Smooth muscle cell (in vitro differentiated cells): ENCODE data around the gene DLG2. TPM values are rescaled to one million over a fixed set of nuclear protein-coding genes. Genes with fewer than 3 reads are reported as not detected.

Experiments used
- DNase-seq: peaks from one replicate; lab custom pipeline; 2025; ENCODE audit not compliant: unreplicated experiment; lab: John Stamatoyannopoulos, UW
- H2AFZ ChIP-seq: fragments of 200-600 bp; sonication (generic); 2 replicates; pipeline ENCODE4 v1.6.0; 2016; ENCODE audit warnings: antibody characterized with exemption, low read depth, mild to moderate bottlenecking
- H3F3A ChIP-seq: fragments of 200-600 bp; sonication (generic); 2 replicates; pipeline ENCODE4 v1.6.0; 2017; ENCODE audit warnings: antibody characterized with exemption, low read depth
- H3K27ac ChIP-seq: fragments of 200-600 bp; sonication (generic); 2 replicates; pipeline ENCODE4 v1.5.1; 2016; ENCODE audit warnings: low read depth, mild to moderate bottlenecking
- H3K27me3 ChIP-seq: fragments of 200-600 bp; sonication (generic); 2 replicates; pipeline ENCODE4 v1.6.1; 2016; ENCODE audit warnings: low read depth, mild to moderate bottlenecking
- H3K36me3 ChIP-seq: fragments of 200-600 bp; sonication (generic); 2 replicates; pipeline ENCODE4 v1.5.1; 2016; ENCODE audit warnings: low read depth
- H3K4me1 ChIP-seq: fragments of 200-600 bp; sonication (generic); 2 replicates; pipeline ENCODE4 v1.5.1; 2016; ENCODE audit warnings: low read depth
- H3K4me2 ChIP-seq: fragments of 200-600 bp; sonication (generic); 2 replicates; pipeline ENCODE4 v1.6.0; 2016; ENCODE audit warnings: mild to moderate bottlenecking
- H3K4me3 ChIP-seq: fragments of 200-600 bp; sonication (generic); 2 replicates; pipeline ENCODE4 v1.5.1; 2016; ENCODE audit warnings: mild to moderate bottlenecking
- H3K79me2 ChIP-seq: fragments of 200-600 bp; sonication (generic); 2 replicates; pipeline ENCODE4 v1.6.0; 2016; ENCODE audit warnings: low read depth, mild to moderate bottlenecking
- H3K9ac ChIP-seq: fragments of 200-600 bp; sonication (generic); 2 replicates; pipeline ENCODE4 v1.6.0; 2016; ENCODE audit warnings: low read depth
- H3K9me3 ChIP-seq: fragments of 200-600 bp; sonication (generic); replicated peaks from 2 replicates; pipeline ENCODE4 v1.5.1; 2016; ENCODE audit warnings: low read depth
- H4K20me1 ChIP-seq: fragments of 200-600 bp; sonication (generic); 2 replicates; pipeline ENCODE4 v1.6.0; 2016; ENCODE audit warnings: low read depth
- WGBS: methylation state at CpG from one replicate; pipeline ENCODE4 v1.1.7; 2016; ENCODE audit warnings: low lambda C conversion rate; 5-methylcytosine and 5-hydroxymethylcytosine counted together
- polyA plus RNA-seq: library from polyadenylated mRNA; unstranded; fragments of >200 nt; fragmentation: Nextera tagmentation; extraction: Ambion mirVana; gene quantifications from 2 replicates; pipeline ENCODE4 v1.2.1, GENCODE V29; 2016
- total RNA-seq: library from RNA; depleted of rRNA; stranded (reverse); fragments of >200 nt; gene quantifications from 2 replicates; pipeline ENCODE4 v1.2.3, GENCODE V29; 2014
- TF ChIP-seq, protein P1 (sequence below): fragments of 200-600 bp; sonication (generic); IDR thresholded peaks from 2 replicates; pipeline ENCODE4 v1.5.1; 2017; ENCODE audit warnings: borderline replicate concordance, mild to moderate bottlenecking, antibody characterized with exemption; ENCODE audit not compliant: insufficient read depth, poor library complexity, severe bottlenecking

DLG2 gene
- total and polyA plus RNA-seq, 2 experiments from 2014 or later: 0.74 to 1.1 TPM

DNA sequence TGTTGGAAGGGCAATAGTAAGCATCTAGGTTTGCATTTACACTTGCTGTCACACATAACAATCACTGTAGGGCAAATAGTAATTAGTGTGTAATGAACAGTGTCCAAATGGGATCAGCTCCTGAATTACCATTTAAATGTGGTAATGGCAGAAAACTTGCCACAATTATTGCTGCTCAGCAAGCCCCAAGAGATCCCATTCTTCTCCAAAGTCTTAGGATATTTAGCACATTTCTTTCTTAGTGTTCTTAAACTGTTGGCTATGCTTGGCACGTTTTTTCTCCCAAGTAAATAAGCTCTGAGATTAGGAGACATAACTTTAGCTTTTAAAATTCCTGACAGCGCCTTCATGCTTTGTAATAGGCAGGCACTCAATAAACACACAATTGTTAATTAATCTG is 1037.0 kb downstream of the DLG2 start:
- no peaks in the 10 kb centered on the region for H3F3A ChIP-seq
- no peak overlapping the region for H2AFZ ChIP-seq
- H3K4me3 ChIP-seq: no peak overlapping the region
- H4K20me1 ChIP-seq: no peaks in the 10 kb centered on the region
- no peak overlapping the region for H3K9ac ChIP-seq
- H3K4me2 ChIP-seq: no peak overlapping the region
- no peaks in the 10 kb centered on the region for H3K9me3 ChIP-seq
- H3K79me2 ChIP-seq: no peaks in the 10 kb centered on the region
- no peaks in the 10 kb centered on the region for H3K27me3 ChIP-seq
- no peak for DNase-seq
- no peak overlapping the region for H3K27ac ChIP-seq
- TF ChIP-seq, protein P1, sequence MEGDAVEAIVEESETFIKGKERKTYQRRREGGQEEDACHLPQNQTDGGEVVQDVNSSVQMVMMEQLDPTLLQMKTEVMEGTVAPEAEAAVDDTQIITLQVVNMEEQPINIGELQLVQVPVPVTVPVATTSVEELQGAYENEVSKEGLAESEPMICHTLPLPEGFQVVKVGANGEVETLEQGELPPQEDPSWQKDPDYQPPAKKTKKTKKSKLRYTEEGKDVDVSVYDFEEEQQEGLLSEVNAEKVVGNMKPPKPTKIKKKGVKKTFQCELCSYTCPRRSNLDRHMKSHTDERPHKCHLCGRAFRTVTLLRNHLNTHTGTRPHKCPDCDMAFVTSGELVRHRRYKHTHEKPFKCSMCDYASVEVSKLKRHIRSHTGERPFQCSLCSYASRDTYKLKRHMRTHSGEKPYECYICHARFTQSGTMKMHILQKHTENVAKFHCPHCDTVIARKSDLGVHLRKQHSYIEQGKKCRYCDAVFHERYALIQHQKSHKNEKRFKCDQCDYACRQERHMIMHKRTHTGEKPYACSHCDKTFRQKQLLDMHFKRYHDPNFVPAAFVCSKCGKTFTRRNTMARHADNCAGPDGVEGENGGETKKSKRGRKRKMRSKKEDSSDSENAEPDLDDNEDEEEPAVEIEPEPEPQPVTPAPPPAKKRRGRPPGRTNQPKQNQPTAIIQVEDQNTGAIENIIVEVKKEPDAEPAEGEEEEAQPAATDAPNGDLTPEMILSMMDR: no peak
- peaks cover 11% of the 10 kb centered on the region for H3K4me1 ChIP-seq
- H3K36me3 ChIP-seq: no peaks in the 10 kb centered on the region
- 54% methylated on average over 2 of the region's 2 CpGs for WGBS

DNA sequence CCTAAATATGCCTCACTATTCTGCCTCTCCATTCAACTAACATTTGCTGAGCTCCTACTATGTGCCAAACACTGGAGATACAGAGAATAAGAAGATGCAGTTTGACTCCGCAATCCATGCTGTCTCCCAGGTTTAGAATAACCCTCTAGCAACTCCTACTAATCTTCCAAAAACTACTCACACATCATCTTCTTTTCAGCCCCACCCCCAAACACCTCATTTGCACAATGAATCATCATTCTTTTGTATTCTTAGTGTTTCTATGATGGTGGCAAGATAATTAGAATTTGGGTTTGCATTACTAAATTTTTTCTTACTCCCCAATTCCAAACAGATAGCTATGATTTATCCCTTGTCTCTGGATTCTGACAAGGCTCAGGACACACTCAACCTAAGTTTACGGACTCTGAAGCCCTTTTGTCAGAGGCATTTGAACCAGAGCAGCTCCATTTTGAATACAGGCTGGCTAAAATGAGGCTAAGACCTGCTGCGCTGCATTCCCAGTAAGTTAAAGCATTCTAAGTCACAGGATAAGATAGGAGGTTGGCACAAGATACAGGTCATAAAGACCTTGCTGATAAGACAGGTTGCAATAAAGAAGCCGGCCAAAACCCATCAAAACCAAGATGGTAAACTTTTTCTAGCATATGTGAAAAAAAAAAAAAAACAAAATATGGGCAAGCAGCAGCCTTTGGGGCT is 1038.9 kb downstream of the DLG2 start:
- DNase-seq: no peak
- no peaks in the 10 kb centered on the region for H4K20me1 ChIP-seq
- no peaks in the 10 kb centered on the region for H3K36me3 ChIP-seq
- H3K9ac ChIP-seq: no peak overlapping the region
- no peaks in the 10 kb centered on the region for H3K9me3 ChIP-seq
- no peak overlapping the region for H3K4me3 ChIP-seq
- no peaks in the 10 kb centered on the region for H3K27me3 ChIP-seq
- TF ChIP-seq, protein P1: no peak
- no peak overlapping the region for H2AFZ ChIP-seq
- peaks cover 11% of the 10 kb centered on the region for H3K4me1 ChIP-seq
- H3K27ac ChIP-seq: no peak overlapping the region
- 75% methylated on average over 4 of the region's 4 CpGs for WGBS
- H3K4me2 ChIP-seq: no peak overlapping the region
- H3F3A ChIP-seq: no peaks in the 10 kb centered on the region
- H3K79me2 ChIP-seq: no peaks in the 10 kb centered on the region

- no peaks in the 10 kb centered on the region for H3K4me1 ChIP-seq
- no peak overlapping the region for H3K27ac ChIP-seq
- no peaks in the 10 kb centered on the region for H4K20me1 ChIP-seq
- TF ChIP-seq, protein P1: no peak
- no peaks in the 10 kb centered on the region for H3K79me2 ChIP-seq
- no peaks in the 10 kb centered on the region for H3F3A ChIP-seq
- no peak for DNase-seq
- 96% methylated on average over 1 of the region's 1 CpG for WGBS
- no peaks in the 10 kb centered on the region for H3K27me3 ChIP-seq
- H3K4me3 ChIP-seq: no peak overlapping the region
- H2AFZ ChIP-seq: no peak overlapping the region
- H3K4me2 ChIP-seq: no peak overlapping the region
- no peaks in the 10 kb centered on the region for H3K36me3 ChIP-seq
- H3K9me3 ChIP-seq: no peaks in the 10 kb centered on the region
- H3K9ac ChIP-seq: no peak overlapping the region
Measured at GRCh38 chr11:84583106-84583505, 1044.0 kb downstream of the DLG2 start.

DNA sequence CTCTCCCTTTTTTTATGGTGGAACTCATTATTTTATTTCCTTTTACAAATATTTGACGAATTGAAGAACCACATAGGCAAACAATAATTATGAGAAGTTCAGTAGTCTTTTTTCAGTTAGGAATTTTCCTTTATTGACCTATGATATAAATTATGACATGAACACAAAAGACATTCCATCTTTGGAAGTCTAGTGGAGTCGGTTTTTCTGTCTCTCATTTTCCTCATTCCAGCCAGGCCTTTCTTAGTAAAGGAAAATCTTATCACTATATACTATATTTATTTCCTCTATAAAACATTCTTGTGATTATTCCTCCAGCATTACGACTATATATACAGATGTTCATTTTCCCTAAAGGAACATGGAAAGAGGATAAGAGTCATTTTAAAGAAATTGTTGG is 1046.1 kb downstream of the DLG2 start:
- DNase-seq: no peak
- no peaks in the 10 kb centered on the region for H3K79me2 ChIP-seq
- no peak overlapping the region for H3K27ac ChIP-seq
- no peak overlapping the region for H2AFZ ChIP-seq
- H3K9ac ChIP-seq: no peak overlapping the region
- H3K4me1 ChIP-seq: no peaks in the 10 kb centered on the region
- no peaks in the 10 kb centered on the region for H3F3A ChIP-seq
- TF ChIP-seq, protein P1: no peak
- no peaks in the 10 kb centered on the region for H3K27me3 ChIP-seq
- WGBS: 81% methylated on average over 3 of the region's 3 CpGs
- no peaks in the 10 kb centered on the region for H4K20me1 ChIP-seq
- no peak overlapping the region for H3K4me3 ChIP-seq
- no peaks in the 10 kb centered on the region for H3K9me3 ChIP-seq
- no peaks in the 10 kb centered on the region for H3K36me3 ChIP-seq
- H3K4me2 ChIP-seq: no peak overlapping the region
